HepG2 (cell line): ENCODE results near the gene ABCB9.

ENCODE experiments used
- ATF4 ChIP-seq, 2 experiments: fragments of 450-650 bp in 1 of 2; sonication (generic) in 1 of 2; formaldehyde crosslinking; IDR thresholded peaks; 2 replicates each; pipeline versions ENCODE4 v1.5.0 to v1.8.0; 2020 to 2022; ENCODE audit warnings: mild to moderate bottlenecking in 1 of 2, missing genetic modification reagents in 1 of 2
- BHLHE40 ChIP-seq: IDR thresholded peaks from 2 replicates; pipeline ENCODE4 v1.6.1; 2011; ENCODE audit warnings: low read length, improper control_type of control experiment
- CTCF ChIP-seq: sonication (generic); formaldehyde crosslinking; IDR thresholded peaks from 2 replicates; pipeline ENCODE4 v1.5.0; 2020; ENCODE audit warnings: mild to moderate bottlenecking, missing genetic modification reagents, moderate library complexity
- MAX ChIP-seq: IDR thresholded peaks from 2 replicates; pipeline ENCODE4 v1.6.1; 2012; ENCODE audit warnings: inconsistent platforms
- RBM39 ChIP-seq: fragments of 200-400 bp; formaldehyde crosslinking; IDR thresholded peaks from one replicate; pipeline ENCODE4 v1.6.1; 2018; ENCODE audit warnings: antibody characterized with exemption, mild to moderate bottlenecking, low read depth, low read length; ENCODE audit not compliant: poor library complexity, severe bottlenecking
- TAF1 ChIP-seq: sonication (generic); formaldehyde crosslinking; IDR thresholded peaks from 2 replicates; pipeline ENCODE4 v1.4.0; 2020; ENCODE audit warnings: missing genetic modification reagents
- YY1 ChIP-seq: IDR thresholded peaks from 2 replicates; pipeline ENCODE4 v1.6.1; 2011; ENCODE audit warnings: low read length, low read depth, moderate library complexity, mild to moderate bottlenecking; ENCODE audit not compliant: insufficient read depth, insufficient replicate concordance
- ZMAT5 ChIP-seq: sonication (generic); formaldehyde crosslinking; IDR thresholded peaks from 2 replicates; pipeline ENCODE4 v1.5.0; 2020; ENCODE audit warnings: mild to moderate bottlenecking, low read depth, missing genetic modification reagents, borderline replicate concordance
- ZNF101 ChIP-seq: sonication (generic); formaldehyde crosslinking; IDR thresholded peaks from 2 replicates; pipeline ENCODE4 v1.4.0; 2020; ENCODE audit warnings: mild to moderate bottlenecking, low read depth, missing genetic modification reagents, borderline replicate concordance
- ZNF776 ChIP-seq: sonication (generic); formaldehyde crosslinking; IDR thresholded peaks from 2 replicates; pipeline ENCODE4 v1.4.0; 2020; ENCODE audit warnings: mild to moderate bottlenecking, missing genetic modification reagents

- TF ChIP-seq BHLHE40 (no peak), RBM39 (no peak), ZNF776 (CRISPR knock-in tag) (no peak), ZNF101 (no peak), YY1 (no peak), CTCF (CRISPR knock-in tag) (no peak), TAF1 (CRISPR knock-in tag) (no peak), MAX (no peak), ZMAT5 (CRISPR knock-in tag) (no peak), ATF4 (CRISPR knock-in tag; IDR thresholded peaks at IDR 0.05) (no peak)
Observed at GRCh38 chr12:122989874-122990419, 23.7 kb upstream of the ABCB9 start.
